Mesothelial cell of epicardium (in vitro differentiated cells): ENCODE measurements around the gene LUZP2. TPM values are rescaled to one million over a fixed set of nuclear protein-coding genes. Genes with fewer than 3 reads are reported as not detected.

Source experiments
- DNase-seq, 2 experiments: peaks; one replicate each; pipeline ENCODE4 v3.0.0; 2021; ENCODE audit warnings: low spot score in 2 of 2; ENCODE audit not compliant: unreplicated experiment in 2 of 2
- H3K27ac Mint-ChIP-seq: 2 replicates; pipeline ENCODE4 v1.8.0; 2021; ENCODE audit warnings: mixed read lengths
- H3K27me3 Mint-ChIP-seq: 2 replicates; pipeline ENCODE4 v1.8.0; 2021; ENCODE audit warnings: low read depth, mixed read lengths
- H3K36me3 Mint-ChIP-seq: 2 replicates; pipeline ENCODE4 v1.8.0; 2021; ENCODE audit warnings: mixed read lengths
- H3K4me1 Mint-ChIP-seq: 2 replicates; pipeline ENCODE4 v1.8.0; 2021; ENCODE audit warnings: mixed read lengths
- H3K4me3 Mint-ChIP-seq: 2 replicates; pipeline ENCODE4 v1.8.0; 2021; ENCODE audit warnings: mild to moderate bottlenecking, moderate library complexity, mixed read lengths
- H3K9me3 Mint-ChIP-seq: 2 replicates; pipeline ENCODE4 v1.8.0; 2021; ENCODE audit warnings: mixed read lengths
- CTCF ChIP-seq: fragments of 200-600 bp; sonication (generic); IDR thresholded peaks from one replicate; pipeline ENCODE4 v1.5.0; 2021; ENCODE audit warnings: antibody characterized with exemption; ENCODE audit not compliant: unreplicated experiment
- total RNA-seq: library from RNA; stranded (reverse); gene quantifications from 3 replicates; pipeline ENCODE4 v1.2.1, GENCODE V29; 2021

LUZP2 gene
- total RNA-seq, 1 donor from 2014 or later, result 4.5 TPM

GRCh38 chr11:24585192-24585591 lies 88.3 kb downstream of the LUZP2 start:
- Mint-ChIP-seq H3K4me1 (peaks cover 5% of the 10 kb centered on the region), H3K36me3 (no peaks in the 10 kb centered on the region), H3K4me3 (no peak overlapping the region), H3K9me3 (peaks cover 3% of the 10 kb centered on the region), H3K27me3 (no peaks in the 10 kb centered on the region), H3K27ac (no peak overlapping the region)
- no peak for DNase-seq
- no peak for TF ChIP-seq CTCF

GRCh38 chr11:24587635-24588034 lies 90.8 kb downstream of the LUZP2 start:
- Mint-ChIP-seq H3K27ac (no peak overlapping the region), H3K36me3 (no peaks in the 10 kb centered on the region), H3K4me3 (no peak overlapping the region), H3K4me1 (peaks cover 17% of the 10 kb centered on the region), H3K9me3 (peaks cover 3% of the 10 kb centered on the region), H3K27me3 (no peaks in the 10 kb centered on the region)
- no peak for TF ChIP-seq CTCF
- no peak for DNase-seq

- H3K27me3 Mint-ChIP-seq, result no peaks in the 10 kb centered on the region
- no peak overlapping the region for H3K4me3 Mint-ChIP-seq
Observed at GRCh38 chr11:24588081-24588480, 91.2 kb downstream of the LUZP2 start.

GRCh38 chr11:24589064-24589463 lies 92.2 kb downstream of the LUZP2 start:
- Mint-ChIP-seq H3K27ac (no peak overlapping the region), H3K4me1 (peaks cover 18% of the 10 kb centered on the region)

More at GRCh38 chr11:24588081-24588480, 91.2 kb downstream of the LUZP2 start:
- H3K9me3 Mint-ChIP-seq, result peaks cover 3% of the 10 kb centered on the region
- H3K27ac Mint-ChIP-seq, result no peak overlapping the region
- peaks cover 18% of the 10 kb centered on the region for H3K4me1 Mint-ChIP-seq
- TF ChIP-seq CTCF, result no peak
- H3K36me3 Mint-ChIP-seq, result no peaks in the 10 kb centered on the region
- DNase-seq, result no peak

GRCh38 chr11:24591283-24591682 lies 94.4 kb downstream of the LUZP2 start:
- TF ChIP-seq CTCF, result no peak
- no peak overlapping the region for H3K4me3 Mint-ChIP-seq
- H3K27ac Mint-ChIP-seq, result no peak overlapping the region
- no peak for DNase-seq
- H3K9me3 Mint-ChIP-seq, result no peaks in the 10 kb centered on the region
- H3K27me3 Mint-ChIP-seq, result no peaks in the 10 kb centered on the region
- no peaks in the 10 kb centered on the region for H3K36me3 Mint-ChIP-seq
- H3K4me1 Mint-ChIP-seq, result peaks cover 18% of the 10 kb centered on the region

More at GRCh38 chr11:24589064-24589463, 92.2 kb downstream of the LUZP2 start:
- H3K9me3 Mint-ChIP-seq, result no peaks in the 10 kb centered on the region
- H3K27me3 Mint-ChIP-seq, result no peaks in the 10 kb centered on the region
- H3K4me3 Mint-ChIP-seq, result no peak overlapping the region
- H3K36me3 Mint-ChIP-seq, result no peaks in the 10 kb centered on the region
- no peak for TF ChIP-seq CTCF
- no peak for DNase-seq

- H3K27me3 Mint-ChIP-seq, result no peaks in the 10 kb centered on the region
- no peak for TF ChIP-seq CTCF
- no peak overlapping the region for H3K27ac Mint-ChIP-seq
- no peak overlapping the region for H3K4me3 Mint-ChIP-seq
- no peak for DNase-seq
- H3K36me3 Mint-ChIP-seq, result no peaks in the 10 kb centered on the region
- peaks cover 18% of the 10 kb centered on the region for H3K4me1 Mint-ChIP-seq
- no peaks in the 10 kb centered on the region for H3K9me3 Mint-ChIP-seq
Observed at GRCh38 chr11:24592360-24592759, 95.5 kb downstream of the LUZP2 start.
